Tibial nerve (tissue), 4 donors: ENCODE results near the gene UBE2U.

Experiments
- CTCF ChIP-seq, 5 experiments: fragments of 200-600 bp in 3 of 5; fragments of 450-650 bp in 2 of 5; sonication (generic) in 3 of 5; IDR thresholded peaks; one replicate each; pipeline ENCODE4 v1.5.1; 2016 to 2019; ENCODE audit warnings: antibody characterized with exemption in 5 of 5, mild to moderate bottlenecking in 3 of 5, moderate library complexity in 2 of 5
- EP300 ChIP-seq, 2 donors: sonication (generic); formaldehyde crosslinking; IDR thresholded peaks; one replicate each; pipeline ENCODE4 v1.6.1; 2017; ENCODE audit warnings: antibody characterized with exemption in 2 of 2, mild to moderate bottlenecking in 1 of 2
- POLR2A ChIP-seq, 2 donors: fragments of 450-650 bp; IDR thresholded peaks; one replicate each; pipeline ENCODE4 v1.6.1; 2017; ENCODE audit warnings: antibody characterized with exemption in 2 of 2, mild to moderate bottlenecking in 2 of 2, moderate library complexity in 2 of 2

GRCh38 chr1:64163970-64164369 lies 39.5 kb upstream of the UBE2U start:
- peak in 1 of 2 donors; percentile 36 for TF ChIP-seq EP300 (IDR thresholded peaks at IDR 0.05)
- no peak for TF ChIP-seq POLR2A (IDR thresholded peaks at IDR 0.05)
- TF ChIP-seq CTCF (IDR thresholded peaks at IDR 0.05) = peak; percentile 6 to 36 (median 33)
